GM12891 (cell line): Measurements from ENCODE around the gene OR52L1.

Source experiments
- POLR2A ChIP-seq: IDR thresholded peaks from 2 replicates; pipeline ENCODE4 v1.6.1; 2011; ENCODE audit warnings: low read depth, low read length, control low read depth
- POLR2AphosphoS5 ChIP-seq: IDR thresholded peaks from 2 replicates; pipeline ENCODE4 v1.6.1; 2011; ENCODE audit warnings: low read depth, low read length, control low read depth
- POU2F2 ChIP-seq: IDR thresholded peaks from 2 replicates; pipeline ENCODE4 v1.6.1; 2011; ENCODE audit warnings: low read depth, mild to moderate bottlenecking, control low read depth, low read length, moderate library complexity
- SPI1 ChIP-seq: IDR thresholded peaks from 2 replicates; pipeline ENCODE4 v1.6.1; 2011; ENCODE audit warnings: low read depth, low read length, control low read depth
- TAF1 ChIP-seq: IDR thresholded peaks from 2 replicates; pipeline ENCODE4 v1.6.1; 2011; ENCODE audit warnings: low read depth, low read length, control low read depth

DNA sequence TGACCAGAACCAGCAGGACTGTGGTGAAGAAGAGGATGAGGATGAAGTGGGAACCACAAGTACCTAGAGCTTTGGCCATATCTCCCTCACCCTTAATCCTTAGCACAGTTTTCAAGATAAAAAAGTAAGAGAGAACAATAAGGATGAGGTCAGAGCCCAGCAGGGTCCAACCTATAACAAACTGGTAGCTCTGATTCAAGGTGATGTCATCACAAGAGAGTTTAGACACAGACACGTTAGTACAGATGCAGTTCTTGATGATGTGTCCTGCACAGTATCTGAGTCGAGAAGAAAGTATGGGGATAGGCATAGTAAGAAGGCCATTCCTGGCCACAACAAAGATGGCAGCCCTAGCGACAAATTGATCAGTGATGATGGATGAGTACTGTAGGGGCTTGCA, 19.1 kb downstream of the OR52L1 start:
- TF ChIP-seq POLR2AphosphoS5: no peak
- no peak for TF ChIP-seq POLR2A
- TF ChIP-seq TAF1: no peak
- no peak for TF ChIP-seq SPI1
- no peak for TF ChIP-seq POU2F2
